HFF-Myc (cell line): ENCODE data around the gene CPT1A.
"Not testable (repeated sequence)": the region's sequence is repeated elsewhere in the genome, so short reads cannot be mapped to it uniquely, and the experiment has no call there.

Experiments
- DNase-seq: peaks from one replicate; pipeline ENCODE4 v3.0.0-alpha.2; 2011; ENCODE audit warnings: low read depth; ENCODE audit errors: extremely low read depth
- H3K4me3 ChIP-seq: replicated peaks from 2 replicates; pipeline ENCODE4 v1.5.1; 2011; ENCODE audit warnings: low read depth, mild to moderate bottlenecking, control low read depth, low read length
- TF ChIP-seq, protein P1 (sequence below): IDR thresholded peaks from 2 replicates; pipeline ENCODE4 v1.5.1; 2012; ENCODE audit warnings: mild to moderate bottlenecking, low read depth, low read length, control low read depth; ENCODE audit errors: missing control alignments

Gene CPT1A

DNA sequence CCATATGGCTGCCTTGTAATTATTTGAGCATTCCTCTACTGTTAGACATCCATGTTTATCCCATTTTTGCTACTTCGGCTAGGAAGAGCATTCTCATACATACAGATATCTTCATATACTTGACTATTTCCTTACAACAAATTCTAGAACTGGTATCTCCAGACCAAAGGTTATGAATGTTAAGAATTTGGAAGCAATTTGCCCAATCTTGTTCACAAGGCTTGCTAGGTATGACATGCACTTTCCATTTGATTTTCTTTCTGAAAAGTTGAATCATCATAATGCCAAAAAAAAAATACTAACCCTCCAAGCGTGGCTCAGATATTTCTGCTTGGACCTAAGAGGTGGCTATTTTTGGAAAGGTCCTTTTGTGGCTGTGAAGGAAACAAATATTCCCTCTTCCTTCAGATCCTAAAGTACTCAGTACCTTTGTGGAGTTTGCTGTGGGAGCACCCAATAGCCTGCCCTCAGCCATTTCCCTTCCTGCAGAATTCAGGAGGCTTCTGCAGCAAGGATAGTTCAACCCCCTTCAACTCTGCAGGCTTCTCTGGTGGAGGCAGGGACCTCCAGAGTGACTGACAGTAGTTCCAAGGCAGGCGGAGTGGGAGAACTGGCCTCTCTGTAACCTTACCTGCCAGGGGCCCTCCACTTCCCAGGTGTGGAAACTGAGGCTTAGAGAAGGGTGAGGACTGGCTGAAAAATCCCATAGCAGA lies 22.0 kb upstream of the CPT1A start:
- no peak for DNase-seq
- TF ChIP-seq, protein P1, sequence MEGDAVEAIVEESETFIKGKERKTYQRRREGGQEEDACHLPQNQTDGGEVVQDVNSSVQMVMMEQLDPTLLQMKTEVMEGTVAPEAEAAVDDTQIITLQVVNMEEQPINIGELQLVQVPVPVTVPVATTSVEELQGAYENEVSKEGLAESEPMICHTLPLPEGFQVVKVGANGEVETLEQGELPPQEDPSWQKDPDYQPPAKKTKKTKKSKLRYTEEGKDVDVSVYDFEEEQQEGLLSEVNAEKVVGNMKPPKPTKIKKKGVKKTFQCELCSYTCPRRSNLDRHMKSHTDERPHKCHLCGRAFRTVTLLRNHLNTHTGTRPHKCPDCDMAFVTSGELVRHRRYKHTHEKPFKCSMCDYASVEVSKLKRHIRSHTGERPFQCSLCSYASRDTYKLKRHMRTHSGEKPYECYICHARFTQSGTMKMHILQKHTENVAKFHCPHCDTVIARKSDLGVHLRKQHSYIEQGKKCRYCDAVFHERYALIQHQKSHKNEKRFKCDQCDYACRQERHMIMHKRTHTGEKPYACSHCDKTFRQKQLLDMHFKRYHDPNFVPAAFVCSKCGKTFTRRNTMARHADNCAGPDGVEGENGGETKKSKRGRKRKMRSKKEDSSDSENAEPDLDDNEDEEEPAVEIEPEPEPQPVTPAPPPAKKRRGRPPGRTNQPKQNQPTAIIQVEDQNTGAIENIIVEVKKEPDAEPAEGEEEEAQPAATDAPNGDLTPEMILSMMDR: no peak
- no peak overlapping the region for H3K4me3 ChIP-seq

- H3K4me3 ChIP-seq: no peak overlapping the region
- no peak for DNase-seq
- TF ChIP-seq, protein P1: no peak
These were observed 20.7 kb upstream of the CPT1A start for GRCh38 chr11:68862421-68862820.

GRCh38 chr11:68859123-68859522 lies 17.4 kb upstream of the CPT1A start:
- no peak for DNase-seq
- H3K4me3 ChIP-seq: no peak overlapping the region
- TF ChIP-seq, protein P1: no peak

DNA sequence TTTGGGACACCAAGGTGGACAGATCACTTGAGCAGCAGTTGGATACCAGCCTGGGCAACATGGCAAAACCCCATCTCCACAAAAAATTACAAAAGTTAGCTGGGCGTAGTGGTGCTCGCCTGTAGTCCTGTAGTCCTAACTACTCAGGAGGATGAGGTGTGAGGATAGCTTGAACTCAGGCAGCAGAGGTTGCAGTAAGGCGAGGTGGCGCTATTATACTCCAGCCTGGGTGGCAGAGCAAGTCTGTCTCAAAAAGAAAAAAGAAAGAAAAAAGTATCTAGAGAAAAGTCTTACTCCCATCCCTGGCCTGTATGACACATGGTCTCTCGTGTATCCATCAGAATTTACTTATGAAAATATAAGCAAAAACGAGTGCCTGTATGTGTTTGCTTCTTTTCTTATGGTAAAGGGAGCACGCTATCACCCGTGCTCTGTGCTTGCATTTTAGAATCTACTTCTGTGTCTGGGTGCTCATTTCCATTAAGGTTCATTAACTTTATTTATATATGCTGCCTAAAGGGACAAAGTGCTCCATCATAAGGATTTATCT lies 15.4 kb upstream of the CPT1A start:
- no peak for DNase-seq
- no peak overlapping the region for H3K4me3 ChIP-seq
- TF ChIP-seq, protein P1: no peak

DNA sequence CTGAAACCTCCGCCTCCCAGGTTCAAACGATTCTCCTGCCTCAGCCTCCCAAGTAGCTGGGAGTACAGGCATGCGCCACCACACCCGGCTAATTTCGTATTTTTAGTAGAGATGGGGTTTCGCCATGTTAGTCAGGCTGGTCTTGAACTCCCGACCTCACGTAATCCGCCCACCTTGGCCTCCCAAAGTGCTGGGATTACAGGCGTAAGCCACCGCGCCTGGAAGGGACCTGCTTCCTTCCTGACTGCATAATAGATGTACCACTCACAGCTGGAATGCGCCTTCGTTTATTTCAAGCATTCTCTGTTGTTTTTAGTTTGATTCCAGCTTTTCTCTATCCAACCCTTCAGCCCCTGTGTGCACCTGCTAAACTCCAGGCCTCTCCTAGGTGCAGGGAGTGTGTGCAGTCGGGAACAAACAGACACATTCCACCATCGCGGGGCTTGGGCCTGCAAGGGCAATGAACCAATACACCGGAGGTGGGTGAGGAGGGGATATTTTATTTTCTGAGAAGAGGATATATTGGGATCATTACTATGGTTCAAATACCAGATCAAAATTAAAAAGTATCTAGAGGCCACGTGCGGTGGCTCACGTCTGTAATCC lies 14.8 kb upstream of the CPT1A start:
- H3K4me3 ChIP-seq, DNase-seq: not testable (repeated sequence)

GRCh38 chr11:68855205-68855981 lies 13.7 kb upstream of the CPT1A start:
- TF ChIP-seq, protein P1: no peak
- no peak for DNase-seq
- peak overlapping the region; percentile 43 for H3K4me3 ChIP-seq
